Panc1 (cell line): ENCODE results near the gene FAM83B. TPM values are rescaled to one million over a fixed set of nuclear protein-coding genes. Genes with fewer than 3 reads are reported as not detected.

Experiments
- ATAC-seq: fragments of 200-7000 bp; cut with Tn5 transposase; 2 replicates; pipeline ENCODE4 v1.9.1; 2020; ENCODE audit warnings: mild to moderate bottlenecking, moderate library complexity
- BruUV-seq: library from RNA; stranded (reverse); fragments of 400-500 nt; replicated peaks from 2 replicates; lab custom pipeline; 2021; lab: Mats Ljungman, UMichigan
- CTCF ChIA-PET: fragments of 300-600 bp; sonication (Branson Sonifier 250); formaldehyde crosslinking; loops from one replicate; lab custom pipeline; 2022; ENCODE audit warnings: antibody characterized with exemption; lab: Charles Lee
- POLR2A ChIA-PET: fragments of 300-600 bp; sonication (Branson Sonifier 250); formaldehyde crosslinking; loops from one replicate; lab custom pipeline; 2022; ENCODE audit warnings: antibody characterized with exemption; lab: Charles Lee
- DNase-seq: peaks from one replicate; pipeline ENCODE4 v3.0.0-alpha.2; 2010; ENCODE audit warnings: low read depth, low spot score
- H3K27ac ChIP-seq: 2 replicates; pipeline ENCODE4 v1.5.1; 2011; ENCODE audit warnings: mild to moderate bottlenecking, low read length, inconsistent platforms
- H3K27me3 ChIP-seq: fragments of 200-500 bp; sonication (Bioruptor generic); 2 replicates; pipeline ENCODE4 v1.6.0; 2014; ENCODE audit warnings: low read length, inconsistent platforms; ENCODE audit not compliant: control insufficient read depth, insufficient read depth
- H3K36me3 ChIP-seq: fragments of 200-500 bp; sonication (Bioruptor generic); 2 replicates; pipeline ENCODE4 v1.5.1; 2014; ENCODE audit warnings: inconsistent platforms, mild to moderate bottlenecking, low read length, moderate library complexity; ENCODE audit not compliant: control insufficient read depth, insufficient read depth
- H3K4me1 ChIP-seq: 2 replicates; pipeline ENCODE4 v1.5.1; 2011; ENCODE audit warnings: inconsistent platforms, mild to moderate bottlenecking, low read length, moderate library complexity; ENCODE audit not compliant: control insufficient read depth, insufficient read depth
- H3K4me3 ChIP-seq, 2 experiments: 2 replicates each; pipeline ENCODE4 v1.5.1; 2011 to 2012; ENCODE audit warnings: low read depth in 2 of 2, low read length in 2 of 2, mild to moderate bottlenecking in 2 of 2, inconsistent platforms in 1 of 2, moderate library complexity in 1 of 2
- H3K9me3 ChIP-seq: fragments of 200-500 bp; sonication (Bioruptor generic); 2 replicates; pipeline ENCODE4 v1.5.1; 2014; ENCODE audit warnings: low read depth, mild to moderate bottlenecking, inconsistent platforms, low read length, moderate library complexity; ENCODE audit not compliant: control insufficient read depth, insufficient read depth
- POLR2AphosphoS5 ChIP-seq: IDR thresholded peaks from 2 replicates; pipeline ENCODE4 v1.6.1; 2012; ENCODE audit warnings: mild to moderate bottlenecking, low read depth, low read length, moderate library complexity
- SIN3A ChIP-seq: IDR thresholded peaks from 2 replicates; pipeline ENCODE4 v1.6.1; 2012; ENCODE audit warnings: low read depth, mild to moderate bottlenecking, low read length, moderate library complexity, borderline replicate concordance; ENCODE audit not compliant: insufficient read depth
- TCF7L2 ChIP-seq: IDR thresholded peaks from 2 replicates; pipeline ENCODE4 v1.6.1; 2011; ENCODE audit warnings: mild to moderate bottlenecking, low read depth, low read length, inconsistent platforms
- in situ Hi-C: cut with HindIII; loops from 2 replicates; pipeline ENCODE4 v1.10.0; 2016; ENCODE audit warnings: low sequenced_read_pairs, low pct_unique_long_range_greater_than_20kb
- intact Hi-C: fragments of 100-400 bp; cut with micrococcal nuclease; formaldehyde crosslinking; loops from one replicate; pipeline ENCODE4 v1.10.0; 2022; ENCODE audit not compliant: unreplicated experiment
- total RNA-seq: library from RNA; stranded (reverse); gene quantifications from one replicate; pipeline ENCODE4 v1.2.1, GENCODE V29; 2021; ENCODE audit not compliant: unreplicated experiment
- TF ChIP-seq, protein P1 (sequence below), 2 experiments: IDR thresholded peaks; 2 replicates each; pipeline ENCODE4 v1.6.1; 2011 to 2012; ENCODE audit warnings: low read depth in 2 of 2, control low read depth in 1 of 2, low read length in 1 of 2, mild to moderate bottlenecking in 1 of 2, moderate library complexity in 1 of 2; ENCODE audit not compliant: insufficient read depth in 1 of 2
- TF ChIP-seq, protein P2 (sequence below): fragments of 450-650 bp; IDR thresholded peaks from 2 replicates; pipeline ENCODE4 v1.5.1; 2017; ENCODE audit warnings: mild to moderate bottlenecking

Gene FAM83B
- total RNA-seq, 1 experiment from 2014 or later: not detected

DNA sequence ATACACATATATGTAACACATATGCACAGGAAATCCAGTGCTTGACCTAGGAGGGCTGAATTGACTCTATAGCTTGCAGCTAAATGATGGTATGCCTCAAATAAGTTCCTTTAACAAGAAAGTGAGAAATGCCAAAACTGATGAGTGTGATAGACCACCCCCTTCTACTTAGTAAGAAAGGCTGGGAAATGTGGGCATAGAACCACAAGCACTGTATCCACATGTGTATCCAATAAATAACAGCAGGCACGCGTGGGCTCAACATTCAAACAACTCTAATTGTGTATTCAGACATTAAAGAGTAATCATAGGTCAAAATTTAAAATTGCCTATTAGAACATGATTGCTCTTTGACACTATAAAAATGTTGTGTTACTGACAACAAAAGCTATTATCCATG lies 54.1 kb downstream of the FAM83B start:
- Histone ChIP-seq H3K9me3 (no peaks in the 10 kb centered on the region), H3K4me3 (no peak overlapping the region), H3K36me3 (no peaks in the 10 kb centered on the region), H3K4me1 (no peaks in the 10 kb centered on the region), H3K27ac (no peak overlapping the region), H3K27me3 (no peaks in the 10 kb centered on the region)
- in situ Hi-C loops: no loop called here
- ChIA-PET CTCF (no interaction called here), POLR2A (no interaction called here)
- DNase-seq (no peak), ATAC-seq (no peak)
- TF ChIP-seq, protein P1, sequence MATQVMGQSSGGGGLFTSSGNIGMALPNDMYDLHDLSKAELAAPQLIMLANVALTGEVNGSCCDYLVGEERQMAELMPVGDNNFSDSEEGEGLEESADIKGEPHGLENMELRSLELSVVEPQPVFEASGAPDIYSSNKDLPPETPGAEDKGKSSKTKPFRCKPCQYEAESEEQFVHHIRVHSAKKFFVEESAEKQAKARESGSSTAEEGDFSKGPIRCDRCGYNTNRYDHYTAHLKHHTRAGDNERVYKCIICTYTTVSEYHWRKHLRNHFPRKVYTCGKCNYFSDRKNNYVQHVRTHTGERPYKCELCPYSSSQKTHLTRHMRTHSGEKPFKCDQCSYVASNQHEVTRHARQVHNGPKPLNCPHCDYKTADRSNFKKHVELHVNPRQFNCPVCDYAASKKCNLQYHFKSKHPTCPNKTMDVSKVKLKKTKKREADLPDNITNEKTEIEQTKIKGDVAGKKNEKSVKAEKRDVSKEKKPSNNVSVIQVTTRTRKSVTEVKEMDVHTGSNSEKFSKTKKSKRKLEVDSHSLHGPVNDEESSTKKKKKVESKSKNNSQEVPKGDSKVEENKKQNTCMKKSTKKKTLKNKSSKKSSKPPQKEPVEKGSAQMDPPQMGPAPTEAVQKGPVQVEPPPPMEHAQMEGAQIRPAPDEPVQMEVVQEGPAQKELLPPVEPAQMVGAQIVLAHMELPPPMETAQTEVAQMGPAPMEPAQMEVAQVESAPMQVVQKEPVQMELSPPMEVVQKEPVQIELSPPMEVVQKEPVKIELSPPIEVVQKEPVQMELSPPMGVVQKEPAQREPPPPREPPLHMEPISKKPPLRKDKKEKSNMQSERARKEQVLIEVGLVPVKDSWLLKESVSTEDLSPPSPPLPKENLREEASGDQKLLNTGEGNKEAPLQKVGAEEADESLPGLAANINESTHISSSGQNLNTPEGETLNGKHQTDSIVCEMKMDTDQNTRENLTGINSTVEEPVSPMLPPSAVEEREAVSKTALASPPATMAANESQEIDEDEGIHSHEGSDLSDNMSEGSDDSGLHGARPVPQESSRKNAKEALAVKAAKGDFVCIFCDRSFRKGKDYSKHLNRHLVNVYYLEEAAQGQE (IDR thresholded peaks at IDR 0.05; ENCODE audit: insufficient read depth in 1 of 2, low read depth in 2 of 2, low read length in 1 of 2): no peak
- no peak for TF ChIP-seq SIN3A
- no peak for TF ChIP-seq POLR2AphosphoS5
- no peak for TF ChIP-seq TCF7L2
- TF ChIP-seq, protein P2, sequence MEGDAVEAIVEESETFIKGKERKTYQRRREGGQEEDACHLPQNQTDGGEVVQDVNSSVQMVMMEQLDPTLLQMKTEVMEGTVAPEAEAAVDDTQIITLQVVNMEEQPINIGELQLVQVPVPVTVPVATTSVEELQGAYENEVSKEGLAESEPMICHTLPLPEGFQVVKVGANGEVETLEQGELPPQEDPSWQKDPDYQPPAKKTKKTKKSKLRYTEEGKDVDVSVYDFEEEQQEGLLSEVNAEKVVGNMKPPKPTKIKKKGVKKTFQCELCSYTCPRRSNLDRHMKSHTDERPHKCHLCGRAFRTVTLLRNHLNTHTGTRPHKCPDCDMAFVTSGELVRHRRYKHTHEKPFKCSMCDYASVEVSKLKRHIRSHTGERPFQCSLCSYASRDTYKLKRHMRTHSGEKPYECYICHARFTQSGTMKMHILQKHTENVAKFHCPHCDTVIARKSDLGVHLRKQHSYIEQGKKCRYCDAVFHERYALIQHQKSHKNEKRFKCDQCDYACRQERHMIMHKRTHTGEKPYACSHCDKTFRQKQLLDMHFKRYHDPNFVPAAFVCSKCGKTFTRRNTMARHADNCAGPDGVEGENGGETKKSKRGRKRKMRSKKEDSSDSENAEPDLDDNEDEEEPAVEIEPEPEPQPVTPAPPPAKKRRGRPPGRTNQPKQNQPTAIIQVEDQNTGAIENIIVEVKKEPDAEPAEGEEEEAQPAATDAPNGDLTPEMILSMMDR: no peak
- BruUV-seq: no TSS peak
- intact Hi-C loops: no loop called here

DNA sequence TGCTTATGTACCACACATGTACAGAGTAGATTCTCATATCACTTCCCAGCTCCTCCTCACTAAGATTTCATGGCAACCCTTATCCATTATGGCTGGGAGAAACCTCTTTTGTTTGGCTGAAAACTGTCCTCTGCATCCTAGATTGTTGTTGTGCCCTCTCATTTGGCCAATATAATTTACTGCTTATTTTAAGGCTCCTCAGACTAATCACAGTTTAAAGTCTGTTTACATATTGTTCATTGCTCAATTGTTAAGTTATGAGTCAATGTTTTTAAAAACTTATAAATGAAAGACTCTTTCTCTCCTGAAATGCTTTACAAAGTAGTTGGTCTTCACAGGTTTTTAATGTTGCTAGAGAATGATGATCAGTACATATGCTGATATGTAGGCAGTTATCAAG lies 57.3 kb downstream of the FAM83B start:
- intact Hi-C loops: no loop called here
- H3K9me3 ChIP-seq: no peaks in the 10 kb centered on the region
- no peak overlapping the region for H3K27ac ChIP-seq
- no peak overlapping the region for H3K4me3 ChIP-seq
- ChIA-PET CTCF (no interaction called here), POLR2A (no interaction called here)
- no peaks in the 10 kb centered on the region for H3K36me3 ChIP-seq
- no peak for ATAC-seq
- BruUV-seq: no TSS peak
- H3K27me3 ChIP-seq: no peaks in the 10 kb centered on the region
- no peak for DNase-seq
- H3K4me1 ChIP-seq: no peaks in the 10 kb centered on the region
- in situ Hi-C loops: no loop called here
- TF ChIP-seq, protein P2: no peak
- TF ChIP-seq TCF7L2: no peak
- no peak for TF ChIP-seq SIN3A
- TF ChIP-seq, protein P1 (IDR thresholded peaks at IDR 0.05; ENCODE audit: insufficient read depth in 1 of 2, low read depth in 2 of 2, low read length in 1 of 2): no peak
- no peak for TF ChIP-seq POLR2AphosphoS5
